Thyroid gland (tissue), 4 donors: ENCODE results near the gene PCGF1. TPM values are rescaled to one million over a fixed set of nuclear protein-coding genes. Genes with fewer than 3 reads are reported as not detected.

Experiments used
- DNase-seq, 2 donors: peaks; one replicate each; pipeline ENCODE4 v3.0.0-alpha.2; 2019
- H3K27ac ChIP-seq, 3 donors: fragments of 200-600 bp; sonication (generic); 1 replicate in 2 of 3; 2 replicates in 1 of 3; pipeline ENCODE4 v1.5.1; 2016 to 2019; ENCODE audit warnings: mild to moderate bottlenecking in 1 of 3, moderate library complexity in 1 of 3
- H3K27me3 ChIP-seq: fragments of 200-600 bp; sonication (generic); one replicate; pipeline ENCODE4 v1.5.1; 2019
- H3K36me3 ChIP-seq, 2 donors: fragments of 200-600 bp; sonication (generic); one replicate each; pipeline ENCODE4 v1.5.1; 2016 to 2019
- H3K4me1 ChIP-seq, 2 donors: fragments of 200-600 bp; sonication (generic); one replicate each; pipeline ENCODE4 v1.5.1; 2017 to 2019
- H3K4me3 ChIP-seq, 3 donors: fragments of 200-600 bp; sonication (generic); replicated peaks in 1 of 3; 1 replicate in 2 of 3; 2 replicates in 1 of 3; pipeline ENCODE4 v1.5.1; 2016; ENCODE audit warnings: mild to moderate bottlenecking in 1 of 3
- H3K9me3 ChIP-seq: fragments of 200-600 bp; sonication (generic); one replicate; pipeline ENCODE4 v1.5.1; 2017
- POLR2A ChIP-seq, 2 donors: fragments of 450-650 bp; IDR thresholded peaks; one replicate each; pipeline ENCODE4 v1.6.1; 2017; ENCODE audit warnings: antibody characterized with exemption in 2 of 2, mild to moderate bottlenecking in 2 of 2, moderate library complexity in 1 of 2
- WGBS, 2 donors: methylation state at CpG; one replicate each; pipeline ENCODE4 v1.1.5; 2017; 5-methylcytosine and 5-hydroxymethylcytosine counted together
- intact Hi-C: fragments of 100-400 bp; cut with DNase I; formaldehyde crosslinking; loops from one replicate; pipeline ENCODE4 v1.15.1; 2023
- total RNA-seq, 4 donors: library from RNA; depleted of rRNA; stranded (reverse); fragments of >200 nt; gene quantifications; one replicate each; pipeline ENCODE4 v1.2.3, GENCODE V29; 2016
- TF ChIP-seq, protein P1 (sequence below), 6 experiments: fragments of 200-600 bp in 3 of 6; fragments of 450-650 bp in 3 of 6; sonication (generic) in 3 of 6; IDR thresholded peaks; one replicate each; pipeline ENCODE4 v1.5.1; 2016 to 2019; ENCODE audit warnings: antibody characterized with exemption in 6 of 6, mild to moderate bottlenecking in 2 of 6, inconsistent platforms in 1 of 6, moderate library complexity in 1 of 6

PCGF1 gene
- total RNA-seq, 4 donors from 2014 or later, result 11.0 to 25.9 (median 17.1) TPM

DNA sequence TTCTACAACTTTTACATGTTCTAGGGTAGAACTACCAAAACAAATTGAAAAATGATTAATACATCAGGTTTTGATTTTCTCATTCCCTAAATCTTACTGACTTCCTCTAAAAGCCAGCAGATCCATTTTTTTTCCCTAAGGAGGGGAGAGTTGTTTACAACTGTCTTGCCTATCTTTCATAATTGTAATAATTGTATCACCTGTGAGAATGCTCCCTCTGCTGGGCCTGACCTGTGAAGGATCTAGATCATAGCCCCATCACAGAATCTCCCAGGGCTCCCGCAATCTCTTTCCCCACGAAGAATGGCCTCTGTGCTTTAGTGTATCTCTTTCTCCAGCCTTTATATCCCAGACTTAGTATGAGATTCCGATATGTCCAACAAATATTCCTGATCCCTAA, 37.1 kb upstream of the PCGF1 start:
- TF ChIP-seq POLR2A (IDR thresholded peaks at IDR 0.05), result no peak
- TF ChIP-seq, protein P1, sequence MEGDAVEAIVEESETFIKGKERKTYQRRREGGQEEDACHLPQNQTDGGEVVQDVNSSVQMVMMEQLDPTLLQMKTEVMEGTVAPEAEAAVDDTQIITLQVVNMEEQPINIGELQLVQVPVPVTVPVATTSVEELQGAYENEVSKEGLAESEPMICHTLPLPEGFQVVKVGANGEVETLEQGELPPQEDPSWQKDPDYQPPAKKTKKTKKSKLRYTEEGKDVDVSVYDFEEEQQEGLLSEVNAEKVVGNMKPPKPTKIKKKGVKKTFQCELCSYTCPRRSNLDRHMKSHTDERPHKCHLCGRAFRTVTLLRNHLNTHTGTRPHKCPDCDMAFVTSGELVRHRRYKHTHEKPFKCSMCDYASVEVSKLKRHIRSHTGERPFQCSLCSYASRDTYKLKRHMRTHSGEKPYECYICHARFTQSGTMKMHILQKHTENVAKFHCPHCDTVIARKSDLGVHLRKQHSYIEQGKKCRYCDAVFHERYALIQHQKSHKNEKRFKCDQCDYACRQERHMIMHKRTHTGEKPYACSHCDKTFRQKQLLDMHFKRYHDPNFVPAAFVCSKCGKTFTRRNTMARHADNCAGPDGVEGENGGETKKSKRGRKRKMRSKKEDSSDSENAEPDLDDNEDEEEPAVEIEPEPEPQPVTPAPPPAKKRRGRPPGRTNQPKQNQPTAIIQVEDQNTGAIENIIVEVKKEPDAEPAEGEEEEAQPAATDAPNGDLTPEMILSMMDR (IDR thresholded peaks at IDR 0.05), result no peak
- H3K27me3 ChIP-seq, result no peaks in the 10 kb centered on the region
- DNase-seq, result no peak
- H3K9me3 ChIP-seq, result no peaks in the 10 kb centered on the region
- no peaks in the 10 kb centered on the region for H3K36me3 ChIP-seq
- no peak overlapping the region for H3K27ac ChIP-seq
- intact Hi-C loops, result no loop called here
- peaks cover 5 to 6% of the 10 kb centered on the region in 2 donors for H3K4me1 ChIP-seq
- H3K4me3 ChIP-seq, result no peak overlapping the region
- 93 to 97% methylated on average over 3 of the region's 3 CpGs for WGBS, 2 donors

DNA sequence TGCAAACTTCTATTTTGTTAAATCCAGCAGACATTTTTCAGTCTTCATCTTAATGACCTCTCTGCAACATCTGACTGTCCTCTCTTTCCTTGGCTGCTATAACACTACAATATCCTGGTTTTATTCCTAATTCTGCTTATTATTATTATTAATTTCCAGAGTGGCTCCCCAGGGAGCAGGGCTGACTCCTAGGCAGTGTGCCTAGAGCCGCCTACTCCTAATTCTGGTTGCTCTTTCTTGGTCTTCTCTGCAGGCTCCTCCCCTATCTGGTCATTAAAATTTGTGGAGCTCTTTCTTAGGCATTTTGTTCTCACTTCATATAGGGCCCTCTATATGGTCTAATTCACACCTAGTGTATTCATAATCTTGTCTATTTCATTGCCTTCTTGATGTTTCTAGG, 35.5 kb upstream of the PCGF1 start:
- no peaks in the 10 kb centered on the region for H3K9me3 ChIP-seq
- peaks cover 0 to 6% of the 10 kb centered on the region in 2 donors for H3K4me1 ChIP-seq
- TF ChIP-seq POLR2A (IDR thresholded peaks at IDR 0.05), result no peak
- TF ChIP-seq, protein P1 (IDR thresholded peaks at IDR 0.05), result no peak
- WGBS, 2 donors, result 85 to 86% methylated on average over 1 of the region's 1 CpG
- no peak overlapping the region for H3K27ac ChIP-seq
- H3K4me3 ChIP-seq, result no peak overlapping the region
- DNase-seq, result no peak
- H3K27me3 ChIP-seq, result no peaks in the 10 kb centered on the region
- intact Hi-C loops, result no loop called here
- H3K36me3 ChIP-seq, result no peaks in the 10 kb centered on the region

DNA sequence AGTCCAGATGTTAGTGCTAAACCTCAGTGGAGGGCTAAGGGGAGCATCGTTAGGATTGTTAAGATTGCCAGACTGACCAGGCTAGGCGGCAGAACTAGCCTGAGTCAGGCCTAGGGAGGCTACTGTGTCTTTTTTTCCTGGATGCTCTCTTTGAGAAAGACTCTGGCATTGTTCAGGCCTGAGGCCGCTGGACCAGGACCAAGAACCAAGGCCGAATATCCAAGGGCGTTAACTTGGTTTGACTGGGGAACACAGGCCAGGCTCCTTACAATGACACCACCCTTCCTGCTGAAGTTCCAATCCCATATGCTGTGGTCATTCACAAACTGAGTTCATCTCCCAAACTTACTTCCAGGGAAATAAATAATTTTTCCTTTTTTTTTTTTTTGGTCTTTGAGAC, 32.8 kb upstream of the PCGF1 start:
- 75 to 85% methylated on average over 5 of the region's 5 CpGs for WGBS, 2 donors
- no peak for DNase-seq
- intact Hi-C loops, result no loop called here
- Histone ChIP-seq H3K27me3 (no peaks in the 10 kb centered on the region), H3K9me3 (no peaks in the 10 kb centered on the region), H3K4me3 (no peak overlapping the region), H3K27ac (no peak overlapping the region), H3K4me1 (peaks cover 0 to 6% of the 10 kb centered on the region in 2 donors), H3K36me3 (no peaks in the 10 kb centered on the region)
- TF ChIP-seq, protein P1 (IDR thresholded peaks at IDR 0.05), result no peak
- no peak for TF ChIP-seq POLR2A (IDR thresholded peaks at IDR 0.05)

DNA sequence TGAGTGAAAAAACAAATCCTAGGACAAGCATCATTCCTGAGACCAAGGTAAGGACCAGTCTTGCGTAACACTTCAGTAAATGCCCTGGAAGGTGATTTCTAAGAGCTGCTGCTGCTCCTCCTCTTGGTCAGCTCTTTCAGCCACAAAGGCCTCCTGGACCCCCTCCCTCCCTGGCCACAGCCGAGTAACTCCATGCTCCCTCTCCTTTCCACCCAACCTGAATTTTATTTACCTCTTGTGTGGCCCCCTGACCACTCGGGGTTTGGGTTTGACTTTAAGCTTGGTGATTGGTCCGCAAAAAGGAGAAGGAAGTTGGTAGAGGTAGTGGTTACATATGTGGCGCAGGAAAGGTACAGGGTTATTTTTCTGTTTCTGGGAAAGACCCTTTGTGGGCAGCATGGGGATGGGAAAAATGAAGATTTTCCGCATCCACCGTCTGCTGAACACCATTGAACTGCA, 31.4 kb upstream of the PCGF1 start:
- no peak for DNase-seq
- intact Hi-C loops, result no loop called here
- H3K36me3 ChIP-seq, result no peaks in the 10 kb centered on the region
- H3K4me1 ChIP-seq, result peaks cover 0 to 6% of the 10 kb centered on the region in 2 donors
- TF ChIP-seq, protein P1 (IDR thresholded peaks at IDR 0.05), result no peak
- no peak for TF ChIP-seq POLR2A (IDR thresholded peaks at IDR 0.05)
- WGBS, 2 donors, result 54 to 58% methylated on average over 7 of the region's 7 CpGs
- no peaks in the 10 kb centered on the region for H3K9me3 ChIP-seq
- H3K27me3 ChIP-seq, result no peaks in the 10 kb centered on the region
- no peak overlapping the region for H3K27ac ChIP-seq
- no peak overlapping the region for H3K4me3 ChIP-seq

DNA sequence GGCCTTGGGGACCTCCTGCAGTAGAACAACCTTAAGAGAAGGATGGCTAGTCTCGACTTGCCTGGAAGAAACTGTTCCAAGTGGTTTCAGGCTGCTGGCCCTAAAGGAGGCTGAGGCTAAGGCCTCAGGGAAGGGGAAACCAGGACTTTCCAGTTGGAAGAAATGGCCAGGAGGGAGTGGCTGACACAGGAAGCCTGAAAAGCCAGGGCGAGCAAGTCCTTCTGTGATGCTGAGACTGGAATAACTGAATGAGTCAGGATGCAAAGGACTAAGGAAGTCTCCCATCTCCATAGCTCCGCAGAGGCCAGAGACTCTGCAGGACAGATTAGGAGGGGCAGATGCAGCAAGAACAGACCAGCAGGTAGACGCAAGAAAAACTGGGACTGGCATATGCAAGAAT, 29.6 kb upstream of the PCGF1 start:
- Histone ChIP-seq H3K4me1 (peaks cover 0 to 6% of the 10 kb centered on the region in 2 donors), H3K27me3 (no peaks in the 10 kb centered on the region), H3K4me3 (no peak overlapping the region), H3K27ac (no peak overlapping the region), H3K36me3 (peaks cover 0 to 11% of the 10 kb centered on the region in 2 donors), H3K9me3 (no peaks in the 10 kb centered on the region)
- TF ChIP-seq, protein P1 (IDR thresholded peaks at IDR 0.05), result no peak
- no peak for TF ChIP-seq POLR2A (IDR thresholded peaks at IDR 0.05)
- no peak for DNase-seq
- WGBS, 2 donors, result 69 to 73% methylated on average over 4 of the region's 4 CpGs
- intact Hi-C loops, result no loop called here
